NCI-H2196 treated with DMSO at 0.1 percent for 48 hours (cell line): Measurements from ENCODE around the gene SECISBP2L.

Source experiments
- DNase-seq: peaks from one replicate; lab custom pipeline; 2025; ENCODE audit not compliant: unreplicated experiment; lab: John Stamatoyannopoulos, UW

The SECISBP2L gene

DNA sequence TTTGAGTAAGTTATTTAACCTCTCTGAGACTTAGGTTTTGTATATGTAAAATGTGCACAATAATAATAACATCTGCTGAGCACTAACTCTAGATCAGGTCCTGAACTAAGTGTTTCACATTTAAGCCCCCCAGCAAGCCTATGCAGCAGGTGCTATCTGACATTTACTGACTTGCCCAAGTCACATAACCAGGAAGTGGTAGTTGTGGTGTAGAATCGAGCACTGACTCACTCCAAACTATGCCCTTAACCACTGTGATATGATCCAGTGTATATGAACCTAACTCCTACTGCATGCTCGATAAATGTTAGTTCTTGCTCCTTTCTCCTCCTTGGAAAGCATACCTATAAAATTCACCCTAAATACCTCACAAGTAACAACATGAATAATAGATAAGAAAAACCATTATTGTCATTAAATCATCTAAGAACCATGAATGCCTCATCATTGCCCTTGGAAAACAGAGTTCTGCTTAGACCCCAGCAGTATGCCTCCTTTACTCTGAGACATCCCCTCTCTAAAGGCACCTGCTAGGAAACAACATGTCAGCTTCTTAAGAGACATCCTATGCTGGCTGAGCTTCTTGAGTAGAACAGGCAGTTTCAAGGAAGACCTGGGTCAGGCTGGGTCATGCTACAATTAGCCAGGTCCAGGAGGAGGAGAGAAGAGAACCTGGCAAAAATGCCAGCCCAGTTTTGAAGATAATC, 79.5 kb downstream of the SECISBP2L start:
- DNase-seq: no peak

DNA sequence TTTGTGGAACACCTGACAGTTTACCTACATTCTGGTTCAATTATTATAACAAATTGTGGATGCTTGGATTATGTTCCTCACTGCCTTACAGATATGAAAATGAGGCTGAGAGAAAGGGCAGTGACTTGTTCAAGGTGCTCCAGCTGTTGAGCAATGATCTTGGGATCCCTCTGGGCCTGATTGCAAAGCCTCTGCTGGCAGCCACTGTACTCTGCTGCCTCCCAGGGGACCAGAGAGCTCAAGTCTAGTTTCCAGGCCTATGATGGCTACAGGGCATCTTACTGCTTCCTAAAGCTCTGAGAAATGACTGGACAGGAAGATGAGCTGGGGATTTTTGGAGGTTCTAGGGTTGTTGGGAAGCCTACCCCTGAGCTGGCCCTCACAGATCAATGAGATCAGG, 80.3 kb downstream of the SECISBP2L start:
- no peak for DNase-seq

DNA sequence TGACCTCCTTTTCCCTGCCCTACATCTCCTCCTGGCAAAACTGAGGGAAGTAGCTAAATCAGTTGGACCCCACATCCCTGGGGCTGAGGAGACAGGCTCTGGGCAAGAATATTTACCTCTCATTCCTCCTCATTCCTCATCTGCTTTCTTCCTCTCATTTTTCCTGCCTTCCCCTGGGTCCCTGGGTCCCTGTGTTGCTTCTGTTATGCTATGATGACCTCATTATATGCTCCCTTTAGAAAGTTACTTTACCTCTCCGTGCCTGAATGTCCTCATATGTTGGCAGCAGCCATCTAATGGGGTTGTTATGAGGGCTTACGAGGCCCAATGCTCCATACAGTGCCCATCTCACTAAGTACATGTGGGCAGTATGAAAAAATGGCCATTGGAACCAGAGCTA, 81.3 kb downstream of the SECISBP2L start:
- no peak for DNase-seq

DNA sequence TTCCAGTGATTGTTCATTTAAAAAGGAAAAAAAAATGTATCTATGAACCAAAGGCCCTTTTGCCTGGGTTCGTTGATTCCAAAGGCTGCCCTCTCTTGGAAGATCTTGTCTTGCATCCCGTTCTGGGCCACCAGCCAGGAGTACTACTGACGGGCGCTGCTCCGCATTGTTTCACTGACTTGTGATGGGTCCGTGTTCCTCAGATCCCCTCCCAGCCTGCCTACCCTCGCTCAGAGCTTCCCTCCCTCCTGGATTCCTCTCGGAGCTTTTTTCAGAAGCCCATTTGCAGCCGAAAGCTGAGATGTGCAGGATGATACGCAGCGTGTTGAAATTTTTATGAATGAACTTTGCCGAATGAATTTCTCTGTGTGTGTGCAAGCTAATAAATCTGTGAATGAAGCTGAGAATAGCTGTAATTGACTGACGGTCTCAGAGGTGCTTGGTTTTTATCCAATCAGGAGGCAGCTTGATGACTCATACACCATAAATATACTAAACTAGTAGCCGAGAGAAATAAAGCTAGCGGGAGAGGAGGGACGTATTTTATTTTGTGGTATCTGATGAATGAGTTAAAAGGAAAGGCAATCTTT, 82.6 kb downstream of the SECISBP2L start, which contains the start of gene SHC4:
SHC4 (minus strand) TSS at position 396 of the 590 bp plus-strand sequence. CDS start 904 bp downstream, outside the sequence.
- DNase-seq: peak; percentile 3

DNA sequence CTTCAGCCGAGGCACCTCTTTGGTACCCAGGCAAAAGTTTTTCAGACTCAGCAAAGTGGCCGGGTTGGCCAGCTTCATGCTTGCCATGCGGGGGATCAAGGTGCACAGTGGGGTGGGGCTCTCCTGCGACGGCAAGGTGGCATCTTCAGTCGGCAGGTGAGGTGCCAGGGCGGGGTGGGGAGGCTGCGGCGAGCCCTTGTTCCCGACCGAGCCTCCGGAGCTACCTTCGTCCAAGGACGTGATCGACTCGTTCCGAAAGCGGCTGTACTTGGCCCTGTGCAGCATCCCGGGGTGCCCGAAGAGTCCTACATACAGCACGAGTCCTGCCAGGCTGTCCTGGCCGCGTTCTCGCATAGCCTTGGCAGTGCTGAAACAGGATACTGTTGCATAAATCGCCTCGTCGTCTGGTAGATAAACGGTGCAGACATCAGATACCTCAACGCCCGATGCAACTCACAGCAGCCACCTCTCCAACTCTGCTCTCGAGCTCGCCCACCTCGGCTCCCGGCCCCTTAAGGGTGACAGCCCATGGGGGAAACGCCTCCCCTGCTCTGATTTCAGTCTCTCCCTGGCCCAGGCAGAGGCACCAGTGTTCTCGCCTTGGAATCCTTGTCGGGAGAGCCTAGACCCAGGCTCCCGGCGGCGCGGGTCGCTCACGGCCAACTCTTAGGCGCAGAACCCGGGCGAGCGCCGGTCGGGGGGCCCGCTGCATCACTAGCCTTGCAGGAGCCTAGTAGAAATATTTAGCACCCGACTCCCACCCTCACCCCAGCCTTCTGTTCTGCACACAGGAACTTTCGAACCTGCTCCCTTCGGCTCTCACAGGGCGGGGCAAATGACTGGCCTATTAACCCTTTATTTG, 83.4 kb downstream of the SECISBP2L start:
- DNase-seq: no peak

DNA sequence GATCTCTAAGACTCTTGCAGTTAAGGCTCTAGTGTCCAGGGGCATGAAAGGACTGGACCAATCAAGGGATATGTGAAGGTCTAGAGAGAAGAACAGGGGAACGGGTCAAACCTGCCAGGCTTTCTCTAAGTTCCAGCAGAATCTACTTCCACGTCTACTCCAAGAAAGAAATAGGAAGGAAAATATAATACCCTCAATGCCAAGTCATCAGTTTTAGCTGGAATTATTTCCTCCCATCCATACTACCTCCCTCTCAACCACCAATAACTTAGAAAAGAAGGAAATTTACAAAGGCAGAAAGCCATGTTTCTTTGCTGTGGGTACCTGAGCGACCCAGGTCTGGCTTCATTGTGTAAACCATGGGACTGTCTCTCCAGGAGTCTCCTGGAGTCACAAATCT, 90.3 kb downstream of the SECISBP2L start:
- DNase-seq: no peak

DNA sequence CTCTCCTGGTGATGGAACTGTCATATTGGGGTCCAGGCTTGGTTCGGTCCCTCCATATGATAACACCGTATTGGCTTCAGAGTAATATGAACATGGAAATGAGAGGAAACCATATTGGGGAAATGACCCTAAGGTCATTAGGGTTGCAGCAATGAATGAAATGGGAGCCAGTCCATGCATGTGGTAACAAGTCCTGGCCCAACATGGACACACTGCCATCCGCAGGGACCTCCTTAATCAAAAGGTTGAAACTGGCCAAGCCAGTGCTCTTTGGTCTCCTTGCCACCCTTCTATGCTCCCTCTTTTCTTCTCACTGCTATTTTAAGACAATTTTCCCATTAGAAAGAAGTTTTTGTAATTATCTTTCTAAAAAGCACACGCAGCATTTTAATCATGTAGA, 90.9 kb downstream of the SECISBP2L start:
- DNase-seq: no peak

DNA sequence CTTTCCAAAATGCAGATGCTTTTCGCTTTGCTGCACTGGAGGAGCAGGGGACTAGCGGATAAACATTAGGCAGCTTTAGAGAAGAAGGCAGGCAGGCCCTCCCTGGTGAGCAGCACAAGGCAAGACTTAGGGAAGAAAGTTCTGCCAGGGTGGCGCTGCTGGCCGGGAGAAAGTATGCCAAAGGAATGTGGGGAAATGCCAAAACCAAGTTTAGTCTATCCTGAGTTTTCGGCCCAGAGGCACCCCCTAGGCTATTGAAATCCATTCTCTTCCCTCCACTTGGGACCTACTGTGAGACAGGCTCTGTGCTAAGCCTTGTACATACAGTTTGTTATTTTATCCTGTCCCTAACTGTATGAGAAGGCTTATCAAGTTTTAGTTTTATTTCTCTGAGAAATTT, 91.7 kb downstream of the SECISBP2L start:
- no peak for DNase-seq

DNA sequence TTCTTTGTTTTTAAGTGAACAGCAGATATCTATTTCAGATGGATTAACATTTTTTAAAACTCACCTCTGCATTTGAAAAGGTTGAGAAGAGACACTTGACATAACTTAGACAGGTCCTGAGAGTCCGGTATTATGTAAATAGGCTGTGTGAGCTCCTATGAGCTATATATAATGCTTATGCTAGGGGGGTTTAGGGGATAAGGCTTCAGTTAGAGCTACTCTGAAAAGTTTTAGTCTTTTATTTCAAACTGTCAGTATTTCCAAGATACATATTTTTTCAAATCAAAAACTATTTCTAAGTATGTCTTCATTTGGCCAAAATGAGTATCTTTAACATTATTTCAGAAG, 99.4 kb downstream of the SECISBP2L start:
- no peak for DNase-seq

DNA sequence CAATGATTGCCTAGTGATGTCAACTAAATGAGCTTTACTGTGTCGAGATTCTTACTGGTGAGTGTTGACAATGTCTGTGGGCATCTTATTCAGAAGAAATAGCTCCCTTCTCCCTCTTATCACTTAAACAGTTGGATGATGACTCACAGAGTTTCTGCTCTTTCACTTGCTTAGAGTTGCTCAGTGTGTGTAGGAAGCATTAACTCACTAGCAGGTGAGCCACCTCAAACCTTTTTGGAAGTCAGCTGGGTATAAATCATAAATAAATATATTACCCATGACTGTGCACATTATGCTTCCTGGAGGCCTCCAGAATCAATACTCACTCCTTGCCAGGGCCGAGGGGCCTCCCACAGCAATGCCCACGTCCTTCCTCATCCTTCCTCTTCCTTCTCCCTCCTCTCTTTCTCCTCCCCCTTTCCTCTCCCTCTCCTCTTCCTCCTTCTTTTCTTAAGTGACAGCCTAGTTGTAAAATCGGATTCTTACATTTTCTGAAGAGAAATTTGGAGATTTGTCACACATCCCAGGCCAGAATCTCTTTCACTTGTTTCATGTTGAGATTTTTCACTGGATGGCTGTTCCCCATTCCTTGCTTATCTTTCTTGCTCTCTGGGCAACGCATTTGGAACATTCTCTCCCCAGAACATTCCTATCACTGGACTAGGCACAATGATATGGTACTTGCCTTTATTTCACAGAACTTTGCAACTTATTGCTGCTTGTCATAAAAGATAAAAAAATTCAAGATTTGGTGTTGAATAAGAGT, 100.0 kb downstream of the SECISBP2L start:
- no peak for DNase-seq

DNA sequence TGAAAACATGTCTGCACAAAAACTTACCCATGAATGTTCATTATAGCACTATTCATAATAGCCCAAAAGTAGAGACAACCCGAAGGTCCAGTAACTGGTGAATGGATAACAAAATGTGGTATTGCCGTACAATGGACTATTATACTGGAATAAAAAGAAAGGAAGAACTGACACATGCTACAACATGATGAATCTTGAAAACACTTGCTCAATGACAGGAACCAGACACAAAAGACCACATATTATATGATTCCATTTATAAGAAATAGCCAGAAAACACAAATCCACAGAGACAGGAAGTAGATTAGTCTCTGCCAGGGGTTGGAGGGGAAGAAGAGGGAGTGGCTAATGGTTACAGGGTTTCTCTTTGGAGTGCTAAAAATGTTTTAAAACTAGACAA, 100.9 kb downstream of the SECISBP2L start:
- DNase-seq: no peak

DNA sequence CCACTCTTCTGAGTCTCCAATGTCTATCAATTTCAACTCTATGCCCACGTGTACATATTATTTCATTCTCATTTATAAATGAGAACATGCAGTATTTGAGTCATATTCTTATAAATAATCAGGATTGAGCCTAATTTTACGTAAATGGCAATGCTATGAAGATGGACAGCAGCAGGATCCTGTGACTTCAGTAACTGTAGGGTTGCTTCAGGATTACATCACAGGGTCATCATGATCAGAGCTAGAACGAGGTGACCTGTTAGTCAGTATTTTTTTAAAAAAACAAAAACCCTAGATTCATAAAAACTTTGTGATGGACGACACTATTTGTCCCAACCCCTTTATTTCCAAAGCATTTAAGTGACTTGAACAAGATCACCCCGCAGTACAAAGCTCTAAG, 104.3 kb downstream of the SECISBP2L start:
- DNase-seq: no peak

DNA sequence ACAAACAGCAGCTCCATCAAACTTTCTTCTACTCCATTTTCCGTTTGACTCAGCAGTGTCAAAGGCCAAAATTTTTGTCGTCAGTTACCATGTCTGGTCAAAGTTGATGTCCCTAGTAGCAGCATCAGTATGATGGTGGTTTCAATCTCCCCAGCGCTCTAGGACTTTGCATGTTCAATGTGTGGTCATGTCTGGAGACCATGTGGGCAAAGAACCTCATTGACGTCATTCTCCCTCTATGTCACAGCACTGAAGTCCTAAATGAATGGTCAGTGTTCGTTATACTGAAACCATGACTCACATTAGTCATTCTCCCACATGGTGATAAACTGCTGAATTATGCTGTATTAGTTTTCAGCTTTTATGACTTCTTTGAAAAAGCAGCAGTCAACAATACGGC, 105.7 kb downstream of the SECISBP2L start:
- DNase-seq: no peak

DNA sequence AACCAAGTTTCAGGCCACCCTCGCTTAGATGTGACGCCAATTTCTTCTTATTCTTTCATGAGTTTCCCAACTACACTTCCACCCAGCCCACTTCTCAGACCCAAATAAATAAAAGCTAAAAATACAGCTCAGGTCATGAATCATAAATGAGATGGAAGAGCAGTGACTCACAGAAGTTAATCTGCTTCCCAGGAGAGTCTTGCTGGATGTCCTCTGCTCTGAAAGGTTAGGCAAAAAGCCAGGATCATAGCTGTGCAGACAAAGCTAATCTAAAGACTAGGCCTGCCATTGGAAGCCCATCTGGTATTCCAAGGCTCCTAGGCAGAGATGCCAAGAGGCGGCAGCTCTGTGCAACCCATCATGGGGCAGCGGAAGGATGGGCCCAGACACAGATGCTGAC, 106.6 kb downstream of the SECISBP2L start:
- DNase-seq: no peak
